CD4-positive, alpha-beta T cell treated with Interleukin-21 for 1 hour (primary cell): ENCODE data around the gene TMEM116.

Experiments used
- DNase-seq: peaks from one replicate; pipeline ENCODE4 v3.0.0-alpha.2; 2020

Gene TMEM116

GRCh38 chr12:111887926-111888745 is 124.8 kb downstream of the TMEM116 start:
- no peak for DNase-seq

GRCh38 chr12:111886662-111887545 is 126.1 kb downstream of the TMEM116 start:
- DNase-seq, result no peak

- no peak for DNase-seq
Measured at GRCh38 chr12:111881716-111882115, 131.2 kb downstream of the TMEM116 start.
